IMR-90 (cell line): ENCODE measurements around the gene TBXAS1. TPM values are rescaled to one million over a fixed set of nuclear protein-coding genes. Genes with fewer than 3 reads are reported as not detected.

Experiments used
- polyA plus RNA-seq, 3 experiments: library from polyadenylated mRNA; depleted of rRNA; stranded (reverse); fragments of >200 nt; gene quantifications; 2 replicates each; pipeline ENCODE4 v1.2.3, GENCODE V29; 2012; ENCODE audit warnings: low replicate concordance in 1 of 3
- total RNA-seq: library from RNA; depleted of rRNA; stranded (reverse); fragments of >200 nt; gene quantifications from 2 replicates; pipeline ENCODE4 v1.2.3, GENCODE V29; 2012
- TF ChIP-seq, protein P1 (sequence below): conservative IDR thresholded peaks from 2 replicates; pipeline ENCODE4 v1.5.1; 2012; ENCODE audit warnings: mild to moderate bottlenecking, low read depth, low read length, improper control_type of control experiment

Gene TBXAS1
- total and polyA plus RNA-seq, 2 of the 4 experiments (the other 2 are of a cell fraction): 5.9 to 10.8 TPM

DNA sequence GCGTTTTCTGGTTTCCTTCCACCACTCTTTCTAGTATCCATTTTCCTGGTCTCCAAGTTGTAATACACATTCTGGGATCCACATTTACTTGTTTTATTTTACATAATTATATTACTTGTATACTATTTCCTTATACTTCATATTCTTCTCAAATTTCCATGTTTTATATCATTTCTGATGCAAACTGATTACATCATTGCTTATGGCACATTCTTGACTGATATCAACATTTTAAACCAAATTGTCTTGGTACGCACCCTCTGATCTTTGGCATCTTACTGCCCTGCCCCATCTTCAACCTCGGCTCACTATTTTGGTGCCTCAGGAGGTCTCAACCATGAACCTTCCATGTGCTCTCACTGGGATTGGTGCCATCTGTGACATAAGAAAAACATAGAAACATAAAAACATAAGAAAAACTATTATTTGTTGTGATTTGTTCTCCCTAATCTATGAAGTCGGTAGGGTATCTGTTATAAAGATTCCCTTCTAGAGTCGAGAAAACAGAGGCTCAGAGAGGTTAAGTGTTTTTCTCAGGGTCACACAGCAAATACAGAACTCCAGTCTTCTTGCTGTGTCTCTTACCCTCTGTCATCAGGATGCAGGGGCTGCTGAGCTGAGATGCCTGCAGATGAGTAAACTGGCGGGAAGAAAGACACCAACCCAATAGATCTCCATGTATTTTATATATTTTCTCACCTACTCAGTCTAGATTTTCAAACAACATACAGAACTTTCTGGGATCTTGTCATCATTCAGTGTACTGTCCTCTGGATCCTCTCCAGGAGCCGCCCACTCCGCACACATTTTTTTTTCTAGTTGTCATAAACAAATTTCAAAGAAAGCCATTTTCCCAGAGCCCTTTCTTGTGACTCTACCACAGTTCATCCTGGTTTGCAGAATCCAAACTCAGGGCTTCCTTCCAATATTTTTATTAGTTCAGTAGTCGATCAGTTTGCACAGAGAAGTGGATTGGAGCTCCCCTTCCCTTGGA is 154.2 kb downstream of the TBXAS1 start (continued):
- TF ChIP-seq, protein P1, sequence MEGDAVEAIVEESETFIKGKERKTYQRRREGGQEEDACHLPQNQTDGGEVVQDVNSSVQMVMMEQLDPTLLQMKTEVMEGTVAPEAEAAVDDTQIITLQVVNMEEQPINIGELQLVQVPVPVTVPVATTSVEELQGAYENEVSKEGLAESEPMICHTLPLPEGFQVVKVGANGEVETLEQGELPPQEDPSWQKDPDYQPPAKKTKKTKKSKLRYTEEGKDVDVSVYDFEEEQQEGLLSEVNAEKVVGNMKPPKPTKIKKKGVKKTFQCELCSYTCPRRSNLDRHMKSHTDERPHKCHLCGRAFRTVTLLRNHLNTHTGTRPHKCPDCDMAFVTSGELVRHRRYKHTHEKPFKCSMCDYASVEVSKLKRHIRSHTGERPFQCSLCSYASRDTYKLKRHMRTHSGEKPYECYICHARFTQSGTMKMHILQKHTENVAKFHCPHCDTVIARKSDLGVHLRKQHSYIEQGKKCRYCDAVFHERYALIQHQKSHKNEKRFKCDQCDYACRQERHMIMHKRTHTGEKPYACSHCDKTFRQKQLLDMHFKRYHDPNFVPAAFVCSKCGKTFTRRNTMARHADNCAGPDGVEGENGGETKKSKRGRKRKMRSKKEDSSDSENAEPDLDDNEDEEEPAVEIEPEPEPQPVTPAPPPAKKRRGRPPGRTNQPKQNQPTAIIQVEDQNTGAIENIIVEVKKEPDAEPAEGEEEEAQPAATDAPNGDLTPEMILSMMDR: no peak
